Loucy (cell line): ENCODE results near the gene MCTP2.

ENCODE experiments used
- CTCF ChIP-seq: fragments of 200-600 bp; sonication (generic); conservative IDR thresholded peaks from 2 replicates; pipeline ENCODE4 v1.5.1; 2014; ENCODE audit warnings: mild to moderate bottlenecking, antibody characterized with exemption, low read length
- EZH2phosphoT487 ChIP-seq: fragments of 200-600 bp; IDR thresholded peaks from 2 replicates; pipeline ENCODE4 v1.6.1; 2018; ENCODE audit warnings: antibody characterized with exemption, mild to moderate bottlenecking, moderate library complexity, borderline replicate concordance

GRCh38 chr15:94243418-94243817, 12.1 kb downstream of the MCTP2 start:
- TF ChIP-seq CTCF (no peak), EZH2phosphoT487 (no peak)
